Kidney (tissue), 14 donors: ENCODE data around the gene NDFIP1. TPM values are rescaled to one million over a fixed set of nuclear protein-coding genes. Genes with fewer than 3 reads are reported as not detected.

Experiments used
- DNase-seq, 5 donors: peaks; one replicate each; pipeline ENCODE4 v3.0.0-alpha.2; 2013 to 2020
- FAIRE-seq: peaks from 2 replicates; lab custom pipeline; 2012; peaks lifted over from hg19 to GRCh38; lab: Jason Lieb, UNC
- H3K27ac ChIP-seq, 2 donors: one replicate each; pipeline ENCODE4 v1.7.0; 2013; ENCODE audit warnings: low read depth in 2 of 2, low read length in 2 of 2, inconsistent platforms in 1 of 2
- H3K27me3 ChIP-seq: one replicate; pipeline ENCODE4 v1.7.1; 2013; ENCODE audit warnings: low read length, inconsistent platforms; ENCODE audit not compliant: control insufficient read depth, insufficient read depth
- H3K36me3 ChIP-seq, 3 donors: one replicate each; pipeline versions ENCODE4 v1.7.0 to v1.7.1; 2013; ENCODE audit warnings: low read length in 3 of 3, control low read depth in 1 of 3, inconsistent platforms in 1 of 3; ENCODE audit not compliant: insufficient read depth in 3 of 3, control insufficient read depth in 2 of 3
- H3K4me1 ChIP-seq, 3 donors: one replicate each; pipeline versions ENCODE4 v1.7.0 to v1.7.1; 2013; ENCODE audit warnings: low read length in 3 of 3, inconsistent platforms in 1 of 3, low read depth in 1 of 3; ENCODE audit not compliant: control insufficient read depth in 2 of 3, insufficient read depth in 2 of 3
- H3K4me3 ChIP-seq, 3 donors: one replicate each; pipeline versions ENCODE4 v1.7.0 to v1.8.1; 2013; ENCODE audit warnings: low read length in 3 of 3, control low read depth in 1 of 3, inconsistent platforms in 1 of 3
- H3K9ac ChIP-seq, 3 donors: one replicate each; pipeline versions ENCODE4 v1.7.0 to v1.7.1; 2013; ENCODE audit warnings: low read length in 3 of 3, control low read depth in 1 of 3, inconsistent platforms in 1 of 3
- H3K9me3 ChIP-seq, 3 donors: one replicate each; pipeline versions ENCODE4 v1.7.0 to v1.7.1; 2013; ENCODE audit warnings: low read length in 3 of 3, control low read depth in 1 of 3, inconsistent platforms in 1 of 3; ENCODE audit not compliant: control insufficient read depth in 2 of 3, insufficient read depth in 1 of 3
- CTCF ChIP-seq: IDR thresholded peaks from 3 replicates; pipeline ENCODE4 v1.5.1; 2012; ENCODE audit warnings: mild to moderate bottlenecking, moderate library complexity, borderline replicate concordance; ENCODE audit not compliant: insufficient read depth; ENCODE audit errors: extremely low read depth
- intact Hi-C: fragments of 100-400 bp; cut with DNase I; formaldehyde crosslinking; loops from one replicate; pipeline ENCODE4 v1.11.1; 2022
- polyA plus RNA-seq: library from polyadenylated mRNA; stranded (reverse); fragments of 350-450 nt; fragmentation: Illumina TruSeq; extraction: RNeasy Lipid Tissue Mini Kit (QIAGEN cat#74804); gene quantifications from one replicate; pipeline ENCODE4 v1.2.3, GENCODE V29; 2014; ENCODE audit warnings: low read depth, low replicate concordance; ENCODE audit not compliant: insufficient read depth
- total RNA-seq: library from RNA; stranded (reverse); fragmentation: NEBNext Ultra II Directional; extraction: Animal tissue kit (Norgen Biotek cat#: 25700); gene quantifications from one replicate; pipeline ENCODE4 v1.2.1, GENCODE V29; 2021
- donor health status: control.
- donor health status: control.
- donor health status: control.
- donor health status: control.
- donor health status: control.
- donor health status: DM: yes; HTN: yes; CAD: no.
- donor health status: Normal renal cell carcinoma (clear cell type).

NDFIP1 gene
- total and polyA plus RNA-seq, 2 donors from 2014 or later = 92.8 to 107 TPM

- no peak for TF ChIP-seq CTCF
- no peak overlapping the region for H3K4me3 ChIP-seq
- H3K9me3 ChIP-seq = no peaks in the 10 kb centered on the region
- peaks cover 5 to 16% (median 11%) of the 10 kb centered on the region in 3 donors for H3K36me3 ChIP-seq
- H3K27ac ChIP-seq = no peak overlapping the region
- H3K9ac ChIP-seq = no peak overlapping the region
- DNase-seq (no peak), FAIRE-seq (no peak)
- intact Hi-C loops = loop anchor here (5.0 kb wide), 1 partner anchor 397 kb away; no protein-coding TSS in a partner anchor
- peaks cover 0 to 2% (median 0%) of the 10 kb centered on the region in 3 donors for H3K4me1 ChIP-seq
- no peaks in the 10 kb centered on the region for H3K27me3 ChIP-seq
Observed at GRCh38 chr5:142150431-142150830, 41.9 kb downstream of the NDFIP1 start.

GRCh38 chr5:142151436-142152383, 43.1 kb downstream of the NDFIP1 start:
- no peak overlapping the region for H3K27ac ChIP-seq
- DNase-seq (peak in 3 of 5 donors; percentile 57 to 92 (median 86)), FAIRE-seq (peak; percentile 94)
- H3K4me3 ChIP-seq = no peak overlapping the region
- H3K36me3 ChIP-seq = peaks cover 2 to 7% (median 7%) of the 10 kb centered on the region in 3 donors
- H3K9ac ChIP-seq = no peak overlapping the region
- intact Hi-C loops = loop anchor here (5.0 kb wide), 1 partner anchor 396 kb away; no protein-coding TSS in a partner anchor
- TF ChIP-seq CTCF = peak; percentile 76
- H3K27me3 ChIP-seq = no peaks in the 10 kb centered on the region
- H3K9me3 ChIP-seq = no peaks in the 10 kb centered on the region
- H3K4me1 ChIP-seq = peaks cover 0 to 2% (median 0%) of the 10 kb centered on the region in 3 donors

- Histone ChIP-seq H3K27me3 (no peaks in the 10 kb centered on the region), H3K4me3 (no peak overlapping the region), H3K36me3 (peaks cover 0 to under 1% (median under 1%) of the 10 kb centered on the region in 3 donors), H3K9ac (no peak overlapping the region), H3K4me1 (peaks cover 0 to 2% (median 0%) of the 10 kb centered on the region in 3 donors), H3K9me3 (no peaks in the 10 kb centered on the region), H3K27ac (no peak overlapping the region)
- intact Hi-C loops = loop anchor here (5.0 kb wide), 1 partner anchor 395 kb away; no protein-coding TSS in a partner anchor
- FAIRE-seq (no peak), DNase-seq (peak in 2 of 5 donors; percentile 52 to 71)
- no peak for TF ChIP-seq CTCF
Observed at GRCh38 chr5:142152384-142152732, 43.8 kb downstream of the NDFIP1 start.
